GM18870 (cell line): ENCODE measurements around the gene RUNDC3A.
A peak's percentile ranks its signal among the peaks of the same experiment; 100 is the strongest.

Source experiments
- ATAC-seq: cut with Tn5 transposase; IDR thresholded peaks from one replicate; pipeline ENCODE4 v1.9.1; 2021; ENCODE audit warnings: moderate library complexity; ENCODE audit not compliant: unreplicated experiment

Gene RUNDC3A

GRCh38 chr17:44343510-44344209 lies 35.3 kb downstream of the RUNDC3A start:
- ATAC-seq = no peak

GRCh38 chr17:44344939-44345453 lies 36.6 kb downstream of the RUNDC3A start, which contains the start of gene GRN:
GRN (plus strand) TSS chr17:44345302; CDS start chr17:44349165, 3,863 bp downstream.
- ATAC-seq = peak; percentile 52

- ATAC-seq = peak; percentile 5
These were observed 37.1 kb downstream of the RUNDC3A start for GRCh38 chr17:44345454-44346026.

GRCh38 chr17:44346064-44346844 lies 37.9 kb downstream of the RUNDC3A start:
- no peak for ATAC-seq

GRCh38 chr17:44347206-44348055 lies 39.0 kb downstream of the RUNDC3A start:
- peak; percentile 0 for ATAC-seq

- peak; percentile 42 for ATAC-seq
These were observed 40.0 kb downstream of the RUNDC3A start for GRCh38 chr17:44348234-44348987.

- ATAC-seq = no peak
These were observed 40.6 kb downstream of the RUNDC3A start for GRCh38 chr17:44348988-44349364.

GRCh38 chr17:44349553-44350070 lies 41.2 kb downstream of the RUNDC3A start:
- no peak for ATAC-seq

- no peak for ATAC-seq
These were observed 42.4 kb downstream of the RUNDC3A start for GRCh38 chr17:44350733-44351226.

- ATAC-seq = no peak
These were observed 43.1 kb downstream of the RUNDC3A start for GRCh38 chr17:44351464-44351863.

GRCh38 chr17:44351961-44352827 lies 43.8 kb downstream of the RUNDC3A start:
- ATAC-seq = no peak

GRCh38 chr17:44352828-44353671 lies 44.6 kb downstream of the RUNDC3A start:
- ATAC-seq = no peak

GRCh38 chr17:44353672-44354331 lies 45.4 kb downstream of the RUNDC3A start:
- ATAC-seq = no peak

GRCh38 chr17:44354582-44355561 lies 46.5 kb downstream of the RUNDC3A start:
- ATAC-seq = no peak

GRCh38 chr17:44355642-44356099 lies 47.3 kb downstream of the RUNDC3A start:
- no peak for ATAC-seq

- no peak for ATAC-seq
These were observed 47.8 kb downstream of the RUNDC3A start for GRCh38 chr17:44356241-44356640.
